ENCODE measurements around the gene SORCS2.

GRCh38 chr4:7275067-7275466 is 82.7 kb downstream of the SORCS2 start:
- TF ChIP-seq EZH2phosphoT487 (IDR thresholded peaks at IDR 0.05; ENCODE audit: insufficient read depth, low read depth): no peak
- no peak for TF ChIP-seq EZH2 (IDR thresholded peaks at IDR 0.05; ENCODE audit: insufficient read depth, poor library complexity, severe bottlenecking)

Data from GM23248 (cell line).